Measurements from ENCODE around the gene TMEM94. TPM values are rescaled to one million over a fixed set of nuclear protein-coding genes. Genes with fewer than 3 reads are reported as not detected.
A peak's percentile ranks its signal among the peaks of the same experiment; 100 is the strongest.

Gene TMEM94
- total RNA-seq, 3 donors from 2014 or later = 73.5 to 114 (median 108) TPM

DNA sequence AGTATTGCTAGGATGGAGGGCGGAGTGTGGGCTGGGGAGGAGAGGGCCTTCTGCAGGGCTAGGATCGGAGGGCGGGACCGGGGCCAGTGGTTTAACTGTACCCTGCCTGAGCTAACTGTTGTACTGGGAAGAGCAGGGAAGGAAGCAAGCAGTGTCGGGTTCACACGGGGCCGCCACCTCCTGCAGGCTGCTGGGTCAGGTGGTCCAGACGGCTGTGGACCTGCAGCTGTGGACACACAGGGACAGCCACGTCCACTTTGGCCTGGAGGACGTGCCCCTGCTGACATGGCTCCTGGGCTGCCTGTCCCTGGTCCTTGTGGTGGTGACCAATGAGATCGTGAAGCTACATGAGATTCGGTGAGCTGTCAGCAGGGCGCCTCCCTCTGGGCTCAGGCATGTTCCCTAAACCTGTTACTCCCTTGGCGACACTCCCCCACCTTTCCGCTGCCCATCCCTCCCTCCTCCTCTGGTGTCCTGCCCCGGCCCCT is 42.3 kb downstream of the TMEM94 start:
- Histone ChIP-seq H3K4me1 (ENCODE audit: low read depth) (no peaks in the 10 kb centered on the region), H3K9me3 (no peaks in the 10 kb centered on the region), H3K36me3 (ENCODE audit: low read depth) (no peaks in the 10 kb centered on the region), H3K4me3 (no peak overlapping the region)
- intact Hi-C loops (cut with DNase I, micrococcal nuclease) = no loop called here
- no peak for DNase-seq
- ATAC-seq = peak; percentile 8
- TF ChIP-seq, protein P1, sequence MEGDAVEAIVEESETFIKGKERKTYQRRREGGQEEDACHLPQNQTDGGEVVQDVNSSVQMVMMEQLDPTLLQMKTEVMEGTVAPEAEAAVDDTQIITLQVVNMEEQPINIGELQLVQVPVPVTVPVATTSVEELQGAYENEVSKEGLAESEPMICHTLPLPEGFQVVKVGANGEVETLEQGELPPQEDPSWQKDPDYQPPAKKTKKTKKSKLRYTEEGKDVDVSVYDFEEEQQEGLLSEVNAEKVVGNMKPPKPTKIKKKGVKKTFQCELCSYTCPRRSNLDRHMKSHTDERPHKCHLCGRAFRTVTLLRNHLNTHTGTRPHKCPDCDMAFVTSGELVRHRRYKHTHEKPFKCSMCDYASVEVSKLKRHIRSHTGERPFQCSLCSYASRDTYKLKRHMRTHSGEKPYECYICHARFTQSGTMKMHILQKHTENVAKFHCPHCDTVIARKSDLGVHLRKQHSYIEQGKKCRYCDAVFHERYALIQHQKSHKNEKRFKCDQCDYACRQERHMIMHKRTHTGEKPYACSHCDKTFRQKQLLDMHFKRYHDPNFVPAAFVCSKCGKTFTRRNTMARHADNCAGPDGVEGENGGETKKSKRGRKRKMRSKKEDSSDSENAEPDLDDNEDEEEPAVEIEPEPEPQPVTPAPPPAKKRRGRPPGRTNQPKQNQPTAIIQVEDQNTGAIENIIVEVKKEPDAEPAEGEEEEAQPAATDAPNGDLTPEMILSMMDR (IDR thresholded peaks at IDR 0.05) = no peak

DNA sequence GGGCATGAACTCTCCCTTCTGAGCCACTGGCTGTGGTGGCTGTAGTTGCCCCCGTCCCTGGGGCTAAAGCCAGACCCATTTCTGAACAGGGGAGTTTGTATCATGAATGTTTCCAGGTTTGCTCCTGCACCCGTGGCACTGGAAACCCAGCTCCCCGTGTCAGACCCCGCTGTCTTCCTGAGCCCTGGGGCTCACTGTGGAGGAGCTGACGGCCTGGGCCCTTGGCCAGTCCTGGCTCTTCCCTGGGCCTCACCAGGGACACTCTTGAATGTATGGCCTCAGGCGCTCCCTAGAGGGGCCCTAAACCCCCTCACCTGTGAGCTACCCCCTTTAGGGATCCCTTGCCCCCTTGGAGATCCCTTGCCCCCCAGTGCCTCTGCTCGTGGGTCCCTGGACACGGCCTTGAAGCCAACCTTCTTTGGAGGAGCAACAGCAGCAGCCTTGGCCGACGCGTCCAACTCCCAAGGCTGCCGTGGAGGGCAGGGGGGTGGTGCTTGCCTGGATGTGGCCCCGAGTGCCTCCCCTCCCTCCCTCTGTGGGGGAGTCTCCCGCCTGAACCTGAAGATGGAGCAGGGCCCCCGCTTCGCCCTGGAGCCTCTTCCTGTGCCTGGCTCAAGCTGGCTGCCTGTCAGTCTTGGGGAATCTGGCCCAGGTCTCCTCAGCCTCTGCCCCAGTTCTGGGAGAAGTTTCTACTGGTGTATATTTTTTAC is 43.0 kb downstream of the TMEM94 start:
- Histone ChIP-seq H3K36me3 (ENCODE audit: low read depth) (no peaks in the 10 kb centered on the region), H3K4me3 (no peak overlapping the region), H3K9me3 (no peaks in the 10 kb centered on the region), H3K4me1 (ENCODE audit: low read depth) (no peaks in the 10 kb centered on the region)
- ATAC-seq (no peak), DNase-seq (no peak)
- intact Hi-C loops (cut with DNase I, micrococcal nuclease) = no loop called here
- TF ChIP-seq, protein P1 (IDR thresholded peaks at IDR 0.05) = no peak

DNA sequence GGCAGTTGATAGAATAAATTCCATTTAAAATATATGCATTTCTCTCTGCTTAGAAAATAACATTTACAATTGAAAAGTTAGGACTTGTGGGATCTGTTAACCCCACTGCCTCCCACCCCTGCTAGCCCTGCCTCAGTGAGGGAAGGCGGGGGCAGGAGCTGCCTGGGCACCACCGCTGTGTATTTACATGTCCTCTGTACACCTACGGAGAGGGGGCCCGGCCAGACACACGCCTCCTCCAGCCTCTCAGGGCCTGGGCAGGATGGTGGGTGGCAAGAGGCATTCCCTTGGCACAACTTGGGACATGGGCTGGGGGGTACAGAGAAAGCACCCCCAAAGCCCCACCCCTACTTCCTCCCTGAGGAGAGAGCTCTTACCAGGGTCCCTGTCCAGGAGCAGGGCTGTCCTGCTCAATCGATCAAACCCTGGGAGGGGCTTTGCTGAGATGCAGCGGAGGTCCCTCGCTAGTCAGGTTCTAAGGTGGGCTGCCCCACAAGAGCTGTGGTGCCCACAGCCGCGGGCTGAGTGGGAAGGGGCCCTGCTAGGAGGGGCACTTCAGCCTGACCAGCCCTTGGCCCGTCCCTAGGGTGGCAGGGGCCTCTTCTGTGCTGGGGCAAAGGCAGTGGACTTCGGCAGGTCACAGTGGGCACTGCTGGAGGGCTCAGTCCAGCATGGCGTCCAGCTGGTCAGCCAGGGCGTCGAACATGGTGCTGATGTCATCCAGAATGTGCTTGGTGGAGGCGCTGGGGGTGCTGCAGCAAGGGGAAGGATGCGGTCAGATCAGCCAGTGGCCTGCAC is 44.2 kb downstream of the TMEM94 start:
- intact Hi-C loops (cut with DNase I, micrococcal nuclease) = no loop called here
- Histone ChIP-seq H3K4me1 (ENCODE audit: low read depth) (no peaks in the 10 kb centered on the region), H3K36me3 (ENCODE audit: low read depth) (no peaks in the 10 kb centered on the region), H3K4me3 (no peak overlapping the region), H3K9me3 (no peaks in the 10 kb centered on the region)
- DNase-seq (no peak), ATAC-seq (no peak)
- TF ChIP-seq, protein P1 (IDR thresholded peaks at IDR 0.05) = no peak

DNA sequence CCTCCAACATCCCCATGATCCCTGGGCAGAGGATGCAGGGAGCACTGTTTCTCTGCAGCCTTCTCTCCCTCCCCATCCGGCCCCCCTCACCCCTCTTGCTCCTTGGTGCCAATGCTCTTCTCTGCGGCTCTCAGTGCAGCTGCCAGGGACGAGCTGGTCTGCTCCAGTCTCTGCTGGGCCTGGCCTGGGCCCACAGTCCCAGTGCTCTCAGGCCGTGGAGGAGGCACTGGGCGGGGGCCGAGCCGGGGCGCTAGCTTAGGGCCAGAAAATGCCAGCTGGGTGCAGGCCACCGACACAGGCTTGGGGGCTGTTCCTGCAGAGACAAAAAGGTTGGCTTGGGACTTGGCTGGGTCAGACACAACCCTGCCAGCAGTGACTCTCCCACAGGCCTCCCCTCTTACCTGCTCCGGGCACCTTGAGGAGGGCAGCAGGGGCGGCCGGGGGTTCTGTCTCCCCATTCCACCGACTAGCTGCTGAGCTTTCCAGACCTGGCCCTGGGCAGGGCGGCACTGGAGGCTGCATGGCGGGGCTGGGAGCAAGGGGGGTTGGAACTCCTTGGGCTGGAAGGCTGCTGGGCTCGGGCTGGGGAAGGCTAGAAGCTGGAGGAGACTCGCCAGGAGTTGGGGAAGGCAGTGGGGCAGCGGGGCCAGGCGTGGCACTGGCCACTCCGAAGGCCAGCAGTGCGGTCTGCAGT is 45.1 kb downstream of the TMEM94 start:
- Histone ChIP-seq H3K4me1 (ENCODE audit: low read depth) (no peaks in the 10 kb centered on the region), H3K9me3 (no peaks in the 10 kb centered on the region), H3K4me3 (no peak overlapping the region), H3K36me3 (ENCODE audit: low read depth) (no peaks in the 10 kb centered on the region)
- no peak for DNase-seq
- TF ChIP-seq, protein P1 (IDR thresholded peaks at IDR 0.05) = no peak
- ATAC-seq = no peak
- intact Hi-C loops (cut with DNase I, micrococcal nuclease) = no loop called here

DNA sequence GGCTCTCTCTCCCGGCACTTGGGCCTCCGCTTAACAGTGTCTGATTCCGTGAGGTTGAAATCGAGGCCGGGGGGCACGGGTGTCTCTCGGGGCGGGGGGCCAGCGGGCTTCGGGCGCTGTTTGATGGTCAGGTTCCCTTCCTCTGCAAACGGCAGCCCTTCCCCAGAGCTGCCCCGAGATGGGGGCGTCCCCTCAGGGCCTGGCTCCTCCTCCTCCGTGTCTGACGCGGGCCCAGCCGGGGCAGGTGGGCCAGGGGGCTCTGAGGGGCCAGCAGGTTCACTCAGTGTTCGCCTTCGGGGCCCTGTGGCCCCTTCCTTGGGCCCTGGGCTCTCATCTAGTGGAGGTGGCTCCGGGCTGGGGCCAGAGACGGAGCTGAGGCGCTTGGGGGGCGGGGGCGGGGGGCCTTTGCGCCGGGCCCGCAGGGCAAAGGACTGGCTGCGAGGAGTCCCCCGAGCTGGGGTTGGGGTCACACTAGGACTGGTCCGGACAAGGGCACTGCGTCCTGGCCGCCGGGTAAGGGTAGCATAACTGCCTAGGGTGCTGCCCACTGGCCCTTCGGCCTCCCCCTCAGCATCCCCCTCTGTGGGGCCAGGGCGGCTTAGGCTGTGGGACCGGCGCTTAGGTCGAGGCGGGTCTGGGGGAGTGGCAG is 45.8 kb downstream of the TMEM94 start:
- intact Hi-C loops (cut with DNase I, micrococcal nuclease) = no loop called here
- Histone ChIP-seq H3K4me1 (ENCODE audit: low read depth) (no peaks in the 10 kb centered on the region), H3K36me3 (ENCODE audit: low read depth) (no peaks in the 10 kb centered on the region), H3K9me3 (no peaks in the 10 kb centered on the region), H3K4me3 (no peak overlapping the region)
- DNase-seq (peak in 1 of 3 donors; percentile 51), ATAC-seq (no peak)
- TF ChIP-seq, protein P1 (IDR thresholded peaks at IDR 0.05) = no peak
